ENCODE measurements around the gene BAIAP2. TPM values are rescaled to one million over a fixed set of nuclear protein-coding genes. Genes with fewer than 3 reads are reported as not detected.

Gene BAIAP2
- total RNA-seq, 1 experiment from 2014 or later, result 58.0 TPM

DNA sequence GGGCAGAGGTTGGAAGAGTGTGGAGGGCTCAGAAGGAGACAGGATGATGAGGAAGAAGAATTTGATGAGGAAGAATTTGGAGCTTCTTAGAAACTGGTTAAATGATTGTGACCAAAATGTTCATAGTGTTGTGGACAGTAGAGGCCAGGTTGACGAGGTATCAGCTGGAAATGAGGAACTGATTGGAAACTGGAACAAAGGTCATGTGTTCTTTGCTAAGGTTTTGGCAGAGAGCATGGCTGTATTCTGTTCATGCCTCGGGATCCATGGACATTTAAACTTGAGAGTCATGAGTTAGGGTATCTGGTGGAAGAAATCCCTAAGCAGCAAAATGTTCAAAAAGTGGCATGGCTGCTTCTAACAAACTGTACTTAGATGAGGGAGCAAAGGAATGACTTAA is 24.0 kb upstream of the BAIAP2 start:
- no TSS peak for BruUV-seq (replicated peaks)
- H3K27me3 Mint-ChIP-seq (ENCODE audit: unreplicated experiment), result peaks cover 47% of the 10 kb centered on the region
- no peak for DNase-seq
- peaks cover 9% of the 10 kb centered on the region for H3K9me3 Mint-ChIP-seq (ENCODE audit: low read depth, unreplicated experiment)
- CTCF ChIA-PET, result no interaction called here
- H3K4me1 Mint-ChIP-seq (ENCODE audit: low read depth, unreplicated experiment), result peaks cover 10% of the 10 kb centered on the region
- H3K36me3 Mint-ChIP-seq (ENCODE audit: insufficient read depth, unreplicated experiment), result no peaks in the 10 kb centered on the region
- TF ChIP-seq, protein P1, sequence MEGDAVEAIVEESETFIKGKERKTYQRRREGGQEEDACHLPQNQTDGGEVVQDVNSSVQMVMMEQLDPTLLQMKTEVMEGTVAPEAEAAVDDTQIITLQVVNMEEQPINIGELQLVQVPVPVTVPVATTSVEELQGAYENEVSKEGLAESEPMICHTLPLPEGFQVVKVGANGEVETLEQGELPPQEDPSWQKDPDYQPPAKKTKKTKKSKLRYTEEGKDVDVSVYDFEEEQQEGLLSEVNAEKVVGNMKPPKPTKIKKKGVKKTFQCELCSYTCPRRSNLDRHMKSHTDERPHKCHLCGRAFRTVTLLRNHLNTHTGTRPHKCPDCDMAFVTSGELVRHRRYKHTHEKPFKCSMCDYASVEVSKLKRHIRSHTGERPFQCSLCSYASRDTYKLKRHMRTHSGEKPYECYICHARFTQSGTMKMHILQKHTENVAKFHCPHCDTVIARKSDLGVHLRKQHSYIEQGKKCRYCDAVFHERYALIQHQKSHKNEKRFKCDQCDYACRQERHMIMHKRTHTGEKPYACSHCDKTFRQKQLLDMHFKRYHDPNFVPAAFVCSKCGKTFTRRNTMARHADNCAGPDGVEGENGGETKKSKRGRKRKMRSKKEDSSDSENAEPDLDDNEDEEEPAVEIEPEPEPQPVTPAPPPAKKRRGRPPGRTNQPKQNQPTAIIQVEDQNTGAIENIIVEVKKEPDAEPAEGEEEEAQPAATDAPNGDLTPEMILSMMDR (IDR thresholded peaks at IDR 0.05; ENCODE audit: unreplicated experiment), result no peak
- no peak overlapping the region for H3K27ac Mint-ChIP-seq (ENCODE audit: unreplicated experiment)
- no peak overlapping the region for H3K4me3 Mint-ChIP-seq (ENCODE audit: low read depth, unreplicated experiment)
- intact Hi-C loops (cut with micrococcal nuclease; ENCODE audit: unreplicated experiment), result no loop called here

DNA sequence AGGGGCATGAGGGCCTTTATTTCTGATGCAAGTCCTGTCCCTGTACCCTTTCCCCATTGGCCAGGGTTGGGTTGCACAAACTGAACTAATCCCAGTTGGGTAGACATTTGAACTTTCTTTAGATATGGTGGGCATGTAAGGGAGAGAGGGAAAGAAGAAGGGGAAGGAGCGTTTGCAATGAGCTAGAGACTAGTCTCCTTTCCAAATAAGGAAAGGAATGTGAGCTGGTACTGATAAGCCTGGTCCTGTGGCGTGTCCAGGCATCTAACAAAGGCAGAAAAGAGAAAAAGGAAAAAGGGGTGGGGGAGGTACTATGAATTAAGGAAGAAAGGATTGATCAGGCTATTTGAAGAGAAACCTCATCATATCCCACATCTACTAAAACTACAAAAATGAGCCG is 23.0 kb upstream of the BAIAP2 start:
- TF ChIP-seq, protein P1 (IDR thresholded peaks at IDR 0.05; ENCODE audit: unreplicated experiment), result no peak
- H3K36me3 Mint-ChIP-seq (ENCODE audit: insufficient read depth, unreplicated experiment), result no peaks in the 10 kb centered on the region

DNA sequence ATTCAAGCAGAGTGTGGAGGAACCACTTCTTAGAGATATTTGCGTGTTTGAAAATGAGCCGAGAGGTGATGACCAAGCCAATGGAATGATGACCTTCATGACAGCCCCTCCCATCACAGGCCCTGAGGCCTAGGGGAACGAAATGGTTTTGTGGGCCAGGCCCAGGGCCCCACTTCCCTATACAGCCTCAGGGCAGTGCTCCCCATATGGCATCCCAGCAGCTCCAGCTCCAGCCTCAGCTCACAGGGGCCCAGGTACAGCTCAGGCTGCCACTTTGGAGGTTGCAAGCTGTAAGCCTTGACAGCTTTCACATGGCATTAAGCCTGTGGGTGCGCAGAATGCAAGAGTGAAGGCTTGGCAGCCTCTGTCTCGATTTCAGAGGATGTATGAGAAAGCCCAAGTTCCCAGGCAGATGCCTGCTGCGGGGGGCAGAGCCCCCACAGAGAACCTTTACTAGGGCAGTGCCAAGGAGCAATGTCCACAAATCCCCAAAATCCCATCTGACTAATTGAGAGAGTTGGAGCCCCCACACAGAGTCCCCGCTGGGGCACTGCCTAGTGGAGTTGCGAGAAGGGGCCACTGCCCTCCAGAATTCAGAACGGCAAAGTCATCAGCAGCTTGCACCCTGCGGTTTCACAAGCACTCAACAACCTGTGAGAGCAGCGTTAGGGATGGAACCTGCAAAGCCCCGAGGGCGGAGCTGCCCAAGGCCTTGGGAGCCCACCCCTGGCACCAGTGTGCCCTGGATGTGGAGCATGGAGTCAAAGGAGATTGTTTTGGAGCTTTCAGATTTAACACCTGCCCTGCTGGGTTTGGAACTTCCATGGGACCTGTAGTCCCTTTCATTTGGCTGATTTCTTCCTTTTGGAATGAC is 22.1 kb upstream of the BAIAP2 start:
- Mint-ChIP-seq H3K4me1 (ENCODE audit: low read depth, unreplicated experiment) (peaks cover 10% of the 10 kb centered on the region), H3K36me3 (ENCODE audit: insufficient read depth, unreplicated experiment) (no peaks in the 10 kb centered on the region), H3K27me3 (ENCODE audit: unreplicated experiment) (peaks cover 31% of the 10 kb centered on the region), H3K4me3 (ENCODE audit: low read depth, unreplicated experiment) (no peak overlapping the region), H3K27ac (ENCODE audit: unreplicated experiment) (no peak overlapping the region), H3K9me3 (ENCODE audit: low read depth, unreplicated experiment) (peaks cover 9% of the 10 kb centered on the region)
- BruUV-seq (replicated peaks), result no TSS peak
- intact Hi-C loops (cut with micrococcal nuclease; ENCODE audit: unreplicated experiment), result no loop called here
- TF ChIP-seq, protein P1 (IDR thresholded peaks at IDR 0.05; ENCODE audit: unreplicated experiment), result no peak
- CTCF ChIA-PET, result interaction anchor here (0.5 to 1.3 kb wide), 3 partner anchors 10 to 144 kb away, joined by 3 to 5 read pairs (median 4); no protein-coding TSS in a partner anchor
- no peak for DNase-seq

More for the DNA sequence above, 23.0 kb upstream of the BAIAP2 start:
- Mint-ChIP-seq H3K27me3 (ENCODE audit: unreplicated experiment) (peaks cover 37% of the 10 kb centered on the region), H3K4me3 (ENCODE audit: low read depth, unreplicated experiment) (no peak overlapping the region), H3K4me1 (ENCODE audit: low read depth, unreplicated experiment) (peaks cover 10% of the 10 kb centered on the region), H3K9me3 (ENCODE audit: low read depth, unreplicated experiment) (peaks cover 9% of the 10 kb centered on the region), H3K27ac (ENCODE audit: unreplicated experiment) (peak overlapping the region; percentile 14)
- intact Hi-C loops (cut with micrococcal nuclease; ENCODE audit: unreplicated experiment), result no loop called here
- DNase-seq, result no peak
- no TSS peak for BruUV-seq (replicated peaks)
- CTCF ChIA-PET, result interaction anchor here (0.5 to 1.3 kb wide), 3 partner anchors 11 to 143 kb away, joined by 3 to 5 read pairs (median 4); no protein-coding TSS in a partner anchor

DNA sequence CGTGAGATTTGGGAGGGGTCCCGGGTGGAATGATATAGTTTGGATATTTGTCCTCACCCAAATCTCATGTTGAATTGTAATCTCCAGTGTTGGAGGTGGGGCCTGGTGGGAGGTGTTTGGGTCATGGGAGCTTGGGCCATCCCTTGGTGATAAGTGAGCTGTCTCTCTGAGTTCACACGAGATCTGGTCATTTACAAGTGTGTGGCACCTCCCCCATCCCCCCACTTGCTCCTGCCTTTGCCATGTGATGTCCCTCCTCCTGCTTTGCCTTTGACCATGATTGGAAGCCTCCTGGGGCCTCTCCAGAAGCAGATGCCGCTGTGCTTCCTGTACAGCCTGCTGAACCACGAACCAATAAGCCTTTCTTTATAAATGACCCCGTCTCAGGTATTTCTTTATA is 21.3 kb upstream of the BAIAP2 start:
- TF ChIP-seq, protein P1 (IDR thresholded peaks at IDR 0.05; ENCODE audit: unreplicated experiment), result no peak
- H3K27ac Mint-ChIP-seq (ENCODE audit: unreplicated experiment), result no peak overlapping the region
- BruUV-seq (replicated peaks), result no TSS peak
- no peak overlapping the region for H3K4me3 Mint-ChIP-seq (ENCODE audit: low read depth, unreplicated experiment)
- H3K36me3 Mint-ChIP-seq (ENCODE audit: insufficient read depth, unreplicated experiment), result no peaks in the 10 kb centered on the region
- peaks cover 9% of the 10 kb centered on the region for H3K9me3 Mint-ChIP-seq (ENCODE audit: low read depth, unreplicated experiment)
- no peak for DNase-seq
- CTCF ChIA-PET, result no interaction called here
- H3K4me1 Mint-ChIP-seq (ENCODE audit: low read depth, unreplicated experiment), result peaks cover 10% of the 10 kb centered on the region
- H3K27me3 Mint-ChIP-seq (ENCODE audit: unreplicated experiment), result peaks cover 33% of the 10 kb centered on the region
- intact Hi-C loops (cut with micrococcal nuclease; ENCODE audit: unreplicated experiment), result no loop called here
